Measurements from ENCODE around the gene DNM3. TPM values are rescaled to one million over a fixed set of nuclear protein-coding genes. Genes with fewer than 3 reads are reported as not detected.

DNM3 gene
- total and polyA plus RNA-seq, 10 of the 15 experiments (the other 5 are each of a cell fraction or from before 2014, with no cell fraction given) = 0.03 to 1.5 (median 0.08) TPM; not detected in 3

DNA sequence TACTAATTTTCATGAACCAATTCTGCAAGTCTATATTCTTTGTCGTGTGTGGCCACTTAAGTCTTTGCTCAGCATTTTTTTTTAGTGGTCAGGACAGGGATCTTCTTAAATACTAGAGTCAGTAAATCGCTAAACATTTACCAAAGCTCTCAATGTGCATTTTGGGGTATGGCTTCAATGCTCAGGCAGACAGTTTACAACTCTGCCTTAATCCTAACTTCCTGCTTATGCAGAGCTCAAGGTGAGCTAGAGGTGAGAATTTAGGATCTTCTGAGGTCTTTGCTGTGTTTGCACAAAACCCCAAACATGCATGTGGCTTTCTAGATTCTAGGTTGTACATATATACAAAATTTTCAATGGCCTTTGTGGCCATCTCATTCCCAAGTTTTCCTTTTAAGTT is 153.0 kb downstream of the DNM3 start (continued):
- TF ChIP-seq, protein P1, sequence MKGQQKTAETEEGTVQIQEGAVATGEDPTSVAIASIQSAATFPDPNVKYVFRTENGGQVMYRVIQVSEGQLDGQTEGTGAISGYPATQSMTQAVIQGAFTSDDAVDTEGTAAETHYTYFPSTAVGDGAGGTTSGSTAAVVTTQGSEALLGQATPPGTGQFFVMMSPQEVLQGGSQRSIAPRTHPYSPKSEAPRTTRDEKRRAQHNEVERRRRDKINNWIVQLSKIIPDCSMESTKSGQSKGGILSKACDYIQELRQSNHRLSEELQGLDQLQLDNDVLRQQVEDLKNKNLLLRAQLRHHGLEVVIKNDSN (IDR thresholded peaks at IDR 0.05; ENCODE audit: borderline replicate concordance, extremely low read length, insufficient read depth, low read depth, low read length) = no peak
- TF ChIP-seq, protein P2, sequence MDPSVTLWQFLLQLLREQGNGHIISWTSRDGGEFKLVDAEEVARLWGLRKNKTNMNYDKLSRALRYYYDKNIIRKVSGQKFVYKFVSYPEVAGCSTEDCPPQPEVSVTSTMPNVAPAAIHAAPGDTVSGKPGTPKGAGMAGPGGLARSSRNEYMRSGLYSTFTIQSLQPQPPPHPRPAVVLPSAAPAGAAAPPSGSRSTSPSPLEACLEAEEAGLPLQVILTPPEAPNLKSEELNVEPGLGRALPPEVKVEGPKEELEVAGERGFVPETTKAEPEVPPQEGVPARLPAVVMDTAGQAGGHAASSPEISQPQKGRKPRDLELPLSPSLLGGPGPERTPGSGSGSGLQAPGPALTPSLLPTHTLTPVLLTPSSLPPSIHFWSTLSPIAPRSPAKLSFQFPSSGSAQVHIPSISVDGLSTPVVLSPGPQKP (IDR thresholded peaks at IDR 0.05; ENCODE audit: low read depth, low read length) = no peak
- no peak for TF ChIP-seq CHD1 (IDR thresholded peaks at IDR 0.05; ENCODE audit: low read depth, low read length)
- no peak for TF ChIP-seq FOXM1 (IDR thresholded peaks at IDR 0.05; ENCODE audit: low read depth, low read length)

DNA sequence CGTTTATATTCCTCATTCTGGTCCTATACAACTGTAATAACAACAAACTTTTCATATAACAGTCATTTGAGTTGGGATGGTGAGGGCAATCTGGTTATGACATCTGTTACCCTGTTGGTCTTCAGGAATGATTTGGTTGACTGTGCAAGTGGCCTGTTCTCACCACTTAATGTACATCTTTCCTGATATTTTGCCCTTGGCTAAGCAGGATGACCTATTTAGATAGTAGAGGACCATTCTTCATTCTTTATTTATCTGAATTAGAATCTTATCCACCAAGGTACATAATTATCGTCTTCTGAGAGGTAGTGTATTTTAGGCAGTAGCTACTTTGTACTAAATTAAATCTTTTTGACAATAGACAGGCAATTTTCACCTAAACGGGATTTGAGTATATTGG is 154.3 kb downstream of the DNM3 start:
- H3K79me2 ChIP-seq (ENCODE audit: control insufficient read depth, insufficient read depth, low read length) = no peaks in the 10 kb centered on the region
- in situ Hi-C loops (cut with MboI) (loop anchor here (5.0 kb wide), 1 partner anchor 437 kb away; no protein-coding TSS in a partner anchor), intact Hi-C loops (cut with micrococcal nuclease; ENCODE audit: unreplicated experiment) (no loop called here)
- H3K36me3 ChIP-seq (ENCODE audit: control insufficient read depth in 2 of 2, insufficient read depth in 2 of 2, low read length in 1 of 2) = no peaks in the 10 kb centered on the region
- no peak for DNase-seq (ENCODE audit: low read depth, low spot score)
- H3K4me3 ChIP-seq = no peak overlapping the region
- no peak overlapping the region for H3K4me2 ChIP-seq (ENCODE audit: control insufficient read depth, insufficient read depth)
- FAIRE-seq = no peak
- H3K9me3 ChIP-seq (replicated peaks; ENCODE audit: control insufficient read depth, insufficient read depth, low read length) = no peaks in the 10 kb centered on the region
- no TSS peak for BruUV-seq (replicated peaks)
- H3K27me3 ChIP-seq (replicated peaks in 1 of 2; ENCODE audit: control insufficient read depth in 2 of 2, insufficient read depth in 2 of 2, low read length in 1 of 2) = no peaks in the 10 kb centered on the region; a peak in 1 of 4 replicates
- 7% methylated on average over 3 of the region's 3 CpGs for WGBS (ENCODE audit: insufficient coverage, insufficient replicate concordance, low lambda C conversion rate, missing lambda C conversion rate)
- H2AFZ ChIP-seq (ENCODE audit: control insufficient read depth, low read depth, low read length) = no peak overlapping the region
- TF ChIP-seq SUZ12 (IDR thresholded peaks at IDR 0.05; ENCODE audit: unreplicated experiment) (no peak), BRCA1 (IDR thresholded peaks at IDR 0.05; ENCODE audit: low read depth, low read length) (no peak), IRF4 (IDR thresholded peaks at IDR 0.05; ENCODE audit: low read depth, low read length) (no peak)
- TF ChIP-seq, protein P3, sequence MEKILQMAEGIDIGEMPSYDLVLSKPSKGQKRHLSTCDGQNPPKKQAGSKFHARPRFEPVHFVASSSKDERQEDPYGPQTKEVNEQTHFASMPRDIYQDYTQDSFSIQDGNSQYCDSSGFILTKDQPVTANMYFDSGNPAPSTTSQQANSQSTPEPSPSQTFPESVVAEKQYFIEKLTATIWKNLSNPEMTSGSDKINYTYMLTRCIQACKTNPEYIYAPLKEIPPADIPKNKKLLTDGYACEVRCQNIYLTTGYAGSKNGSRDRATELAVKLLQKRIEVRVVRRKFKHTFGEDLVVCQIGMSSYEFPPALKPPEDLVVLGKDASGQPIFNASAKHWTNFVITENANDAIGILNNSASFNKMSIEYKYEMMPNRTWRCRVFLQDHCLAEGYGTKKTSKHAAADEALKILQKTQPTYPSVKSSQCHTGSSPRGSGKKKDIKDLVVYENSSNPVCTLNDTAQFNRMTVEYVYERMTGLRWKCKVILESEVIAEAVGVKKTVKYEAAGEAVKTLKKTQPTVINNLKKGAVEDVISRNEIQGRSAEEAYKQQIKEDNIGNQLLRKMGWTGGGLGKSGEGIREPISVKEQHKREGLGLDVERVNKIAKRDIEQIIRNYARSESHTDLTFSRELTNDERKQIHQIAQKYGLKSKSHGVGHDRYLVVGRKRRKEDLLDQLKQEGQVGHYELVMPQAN (conservative IDR thresholded peaks at IDR 0.05) = no peak
- TF ChIP-seq, protein P4, sequence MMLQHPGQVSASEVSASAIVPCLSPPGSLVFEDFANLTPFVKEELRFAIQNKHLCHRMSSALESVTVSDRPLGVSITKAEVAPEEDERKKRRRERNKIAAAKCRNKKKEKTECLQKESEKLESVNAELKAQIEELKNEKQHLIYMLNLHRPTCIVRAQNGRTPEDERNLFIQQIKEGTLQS (IDR thresholded peaks at IDR 0.05; ENCODE audit: borderline replicate concordance, extremely low read depth, low read depth, low read length) = no peak
- no peaks in the 10 kb centered on the region for H4K20me1 ChIP-seq (ENCODE audit: control insufficient read depth, insufficient read depth)
- H3K4me1 ChIP-seq (ENCODE audit: control insufficient read depth, insufficient read depth, low read length) = no peaks in the 10 kb centered on the region
- ChIA-PET CTCF (no interaction called here), RAD21 (ENCODE audit: unreplicated experiment) (no interaction called here), POLR2A (no interaction called here), SMC1A (ENCODE audit: uncharacterized antibody, unreplicated experiment) (no interaction called here)
- H3K27ac ChIP-seq (ENCODE audit: control insufficient read depth, insufficient read depth) = no peak overlapping the region
- H3K9ac ChIP-seq (ENCODE audit: control insufficient read depth, insufficient read depth, low read length) = no peak overlapping the region
- ATAC-seq = no peak

Data from GM12878 (cell line).